IMR-90 (cell line): Measurements from ENCODE around the gene DIP2A. TPM values are rescaled to one million over a fixed set of nuclear protein-coding genes. Genes with fewer than 3 reads are reported as not detected.
A peak's percentile ranks its signal among the peaks of the same experiment; 100 is the strongest.

Experiments
- ATAC-seq: fragments of 200-7000 bp; cut with Tn5 transposase; 2 replicates; pipeline ENCODE4 v1.9.1; 2020; ENCODE audit warnings: low read depth, mild to moderate bottlenecking, moderate library complexity
- BruUV-seq: library from RNA; stranded (reverse); fragments of 400-500 nt; replicated peaks from 2 replicates; lab custom pipeline; 2021; lab: Mats Ljungman, UMichigan
- CTCF ChIA-PET: fragments of 300-600 bp; formaldehyde crosslinking; extraction: SDS; loops from one replicate; lab custom pipeline; 2021; ENCODE audit warnings: antibody characterized with exemption; lab: Yijun Ruan, JAX
- POLR2A ChIA-PET: fragments of 300-600 bp; sonication (Branson Sonifier 250); formaldehyde crosslinking; loops from one replicate; lab custom pipeline; 2022; ENCODE audit warnings: antibody characterized with exemption; ENCODE audit not compliant: unreplicated experiment; lab: Charles Lee
- DNase-seq: peaks from one replicate; pipeline ENCODE4 v3.0.0; 2013
- H2AFZ ChIP-seq: replicated peaks from 2 replicates; pipeline ENCODE3; 2013; ENCODE audit warnings: low read length, mild to moderate bottlenecking; ENCODE audit not compliant: poor library complexity
- H2AK5ac ChIP-seq: 2 replicates; pipeline ENCODE4 v1.6.1; 2013; ENCODE audit warnings: low read depth, low read length, inconsistent platforms
- H2AK9ac ChIP-seq: replicated peaks from 2 replicates; pipeline ENCODE3; 2013; ENCODE audit warnings: mild to moderate bottlenecking, low read depth, low read length, moderate library complexity; ENCODE audit not compliant: poor library complexity
- H2BK120ac ChIP-seq: 2 replicates; pipeline ENCODE4 v1.6.1; 2013; ENCODE audit warnings: low read depth, low read length, inconsistent platforms
- H2BK15ac ChIP-seq: 3 replicates; pipeline ENCODE4 v1.6.1; 2013; ENCODE audit warnings: low read depth, low read length, inconsistent platforms
- H2BK20ac ChIP-seq: 2 replicates; pipeline ENCODE4 v1.6.1; 2013; ENCODE audit warnings: low read depth, mild to moderate bottlenecking, inconsistent platforms, low read length, moderate library complexity
- H2BK5ac ChIP-seq: 2 replicates; pipeline ENCODE4 v1.6.1; 2013; ENCODE audit warnings: mild to moderate bottlenecking, low read depth, low read length, inconsistent platforms; ENCODE audit not compliant: poor library complexity, severe bottlenecking
- H3K14ac ChIP-seq: replicated peaks from 2 replicates; pipeline ENCODE4 v1.6.1; 2013; ENCODE audit warnings: low read depth, low read length, inconsistent platforms
- H3K18ac ChIP-seq: 2 replicates; pipeline ENCODE4 v1.6.1; 2013; ENCODE audit warnings: low read depth, low read length, control low read depth
- H3K23ac ChIP-seq: 2 replicates; pipeline ENCODE4 v1.6.1; 2013; ENCODE audit warnings: low read depth, low read length, inconsistent platforms
- H3K27ac ChIP-seq: 2 replicates; pipeline ENCODE4 v1.5.1; 2013; ENCODE audit warnings: mild to moderate bottlenecking, control low read depth, low read length; ENCODE audit not compliant: insufficient read depth
- H3K27me3 ChIP-seq: 2 replicates; pipeline ENCODE4 v1.6.1; 2013; ENCODE audit warnings: low read length; ENCODE audit not compliant: control insufficient read depth, insufficient read depth
- H3K36me3 ChIP-seq: 2 replicates; pipeline ENCODE4 v1.6.1; 2013; ENCODE audit warnings: low read length, mixed read lengths; ENCODE audit not compliant: control insufficient read depth, insufficient read depth
- H3K4ac ChIP-seq: 2 replicates; pipeline ENCODE4 v1.6.1; 2013; ENCODE audit warnings: low read depth, low read length, inconsistent platforms
- H3K4me1 ChIP-seq: 2 replicates; pipeline ENCODE4 v1.6.1; 2013; ENCODE audit warnings: low read length, mixed read lengths; ENCODE audit not compliant: control insufficient read depth, insufficient read depth
- H3K4me2 ChIP-seq: 2 replicates; pipeline ENCODE4 v1.6.1; 2013; ENCODE audit warnings: low read depth, mild to moderate bottlenecking, control low read depth, low read length, moderate library complexity
- H3K4me3 ChIP-seq: 2 replicates; pipeline ENCODE4 v1.5.1; 2013; ENCODE audit warnings: low read depth, mild to moderate bottlenecking, control low read depth, low read length, moderate library complexity; ENCODE audit not compliant: insufficient read depth
- H3K56ac ChIP-seq: 2 replicates; pipeline ENCODE4 v1.6.1; 2013; ENCODE audit warnings: low read length, inconsistent platforms; ENCODE audit not compliant: insufficient read depth; ENCODE audit errors: extremely low read depth
- H3K79me1 ChIP-seq, 2 experiments: 2 replicates each; pipeline ENCODE4 v1.6.1; 2013; ENCODE audit warnings: low read length in 2 of 2, inconsistent platforms in 1 of 2, low read depth in 1 of 2
- H3K9ac ChIP-seq: 2 replicates; pipeline ENCODE4 v1.6.1; 2013; ENCODE audit warnings: low read depth, low read length, control low read depth
- H3K9me1 ChIP-seq: 2 replicates; pipeline ENCODE4 v1.6.1; 2013; ENCODE audit warnings: low read length, inconsistent platforms; ENCODE audit not compliant: insufficient read depth
- H3K9me3 ChIP-seq: 2 replicates; pipeline ENCODE4 v1.6.1; 2013; ENCODE audit warnings: low read length; ENCODE audit not compliant: control insufficient read depth, insufficient read depth
- H4K20me1 ChIP-seq: 2 replicates; pipeline ENCODE4 v1.6.1; 2013; ENCODE audit warnings: low read length, inconsistent platforms; ENCODE audit not compliant: insufficient read depth
- H4K5ac ChIP-seq: 2 replicates; pipeline ENCODE4 v1.6.1; 2013; ENCODE audit warnings: mild to moderate bottlenecking, low read depth, low read length, control low read depth
- H4K8ac ChIP-seq, 2 experiments: 2 replicates each; pipeline ENCODE4 v1.6.1; 2013; ENCODE audit warnings: low read depth in 2 of 2, low read length in 2 of 2, control low read depth in 1 of 2, inconsistent platforms in 1 of 2
- H4K91ac ChIP-seq: 2 replicates; pipeline ENCODE4 v1.6.1; 2013; ENCODE audit warnings: low read depth, low read length, inconsistent platforms; ENCODE audit not compliant: insufficient read depth
- CEBPB ChIP-seq: IDR thresholded peaks from 2 replicates; pipeline ENCODE4 v1.6.1; 2012; ENCODE audit warnings: low read depth, low read length, improper control_type of control experiment
- CHD1 ChIP-seq: IDR thresholded peaks from 2 replicates; pipeline ENCODE4 v1.6.1; 2012; ENCODE audit warnings: low read depth, low read length, improper control_type of control experiment
- FOS ChIP-seq: fragments of 150-350 bp; IDR thresholded peaks from 2 replicates; pipeline ENCODE4 v1.6.1; 2016; ENCODE audit warnings: low read depth, low read length
- MAFK ChIP-seq: IDR thresholded peaks from 2 replicates; pipeline ENCODE4 v1.6.1; 2012; ENCODE audit warnings: low read depth, low read length, improper control_type of control experiment
- MAZ ChIP-seq: IDR thresholded peaks from 2 replicates; pipeline ENCODE4 v1.6.1; 2012; ENCODE audit warnings: low read depth, mild to moderate bottlenecking, low read length, improper control_type of control experiment, moderate library complexity, borderline replicate concordance
- MXI1 ChIP-seq: IDR thresholded peaks from 2 replicates; pipeline ENCODE4 v1.6.1; 2012; ENCODE audit warnings: low read depth, mild to moderate bottlenecking, low read length, moderate library complexity, borderline replicate concordance
- NFE2L2 ChIP-seq: fragments of 150-350 bp; IDR thresholded peaks from 2 replicates; pipeline ENCODE4 v1.6.1; 2016; ENCODE audit warnings: low read depth, mild to moderate bottlenecking, low read length
- POLR2A ChIP-seq: IDR thresholded peaks from 2 replicates; pipeline ENCODE4 v1.6.1; 2012; ENCODE audit warnings: mild to moderate bottlenecking, low read depth, low read length
- RAD21 ChIP-seq: IDR thresholded peaks from 2 replicates; pipeline ENCODE4 v1.6.1; 2012; ENCODE audit warnings: low read length, improper control_type of control experiment
- RCOR1 ChIP-seq: IDR thresholded peaks from 2 replicates; pipeline ENCODE4 v1.6.1; 2012; ENCODE audit warnings: mild to moderate bottlenecking, low read length, improper control_type of control experiment; ENCODE audit not compliant: insufficient replicate concordance
- RFX5 ChIP-seq: IDR thresholded peaks from 2 replicates; pipeline ENCODE4 v1.8.0; 2012; ENCODE audit warnings: low read depth, mild to moderate bottlenecking, low read length, moderate library complexity
- SMC3 ChIP-seq: fragments of 150-350 bp; IDR thresholded peaks from 2 replicates; pipeline ENCODE4 v1.6.1; 2016; ENCODE audit warnings: low read depth, mild to moderate bottlenecking, antibody characterized with exemption, low read length, moderate library complexity
- USF2 ChIP-seq: fragments of 150-350 bp; IDR thresholded peaks from 2 replicates; pipeline ENCODE4 v1.6.1; 2017; ENCODE audit warnings: mild to moderate bottlenecking, antibody characterized with exemption, low read length, low read depth
- WGBS, 2 experiments: methylation state at CpG; one replicate each; pipeline versions ENCODE4 v1.1.5 to v1.1.7; 2013; ENCODE audit warnings: missing lambda C conversion rate in 2 of 2; ENCODE audit not compliant: insufficient read length in 1 of 2; ENCODE audit errors: extremely low coverage in 2 of 2; 5-methylcytosine and 5-hydroxymethylcytosine counted together
- dilution Hi-C: fragments of 300-500 bp; cut with HindIII; formaldehyde crosslinking; loops from one replicate; pipeline ENCODE4 v1.14.3; 2018; ENCODE audit warnings: low sequenced_read_pairs; ENCODE audit not compliant: unreplicated experiment
- in situ Hi-C: fragments of 300-500 bp; cut with MboI; formaldehyde crosslinking; loops from 3 replicates; pipeline ENCODE4 v1.14.3; 2019; ENCODE audit warnings: low sequenced_read_pairs, inconsistent platforms, mixed read lengths
- intact Hi-C: fragments of 100-400 bp; cut with micrococcal nuclease; formaldehyde crosslinking; loops from 2 replicates; pipeline ENCODE4 v1.10.0; 2022
- polyA plus RNA-seq, 3 experiments: library from polyadenylated mRNA; depleted of rRNA; stranded (reverse); fragments of >200 nt; gene quantifications; 2 replicates each; pipeline ENCODE4 v1.2.3, GENCODE V29; 2012; ENCODE audit warnings: low replicate concordance in 1 of 3
- total RNA-seq: library from RNA; depleted of rRNA; stranded (reverse); fragments of >200 nt; gene quantifications from 2 replicates; pipeline ENCODE4 v1.2.3, GENCODE V29; 2012

The DIP2A gene
- total and polyA plus RNA-seq, 2 of the 4 experiments (the other 2 are of a cell fraction) = 17.9 to 24.3 TPM

GRCh38 chr21:46435786-46436227, 22.9 kb upstream of the DIP2A start:
- Histone ChIP-seq H3K56ac (no peak overlapping the region), H2BK5ac (no peak overlapping the region), H4K91ac (no peak overlapping the region), H2AFZ (no peak overlapping the region), H3K4me1 (no peaks in the 10 kb centered on the region), H2BK20ac (no peak overlapping the region), H3K27ac (no peak overlapping the region), H3K18ac (no peak overlapping the region), H3K36me3 (peaks cover 58% of the 10 kb centered on the region), H2AK9ac (peak overlapping the region; percentile 45), H3K27me3 (no peaks in the 10 kb centered on the region), H4K20me1 (no peaks in the 10 kb centered on the region), H2BK120ac (no peak overlapping the region), H2BK15ac (no peak overlapping the region), H3K14ac (no peak overlapping the region), H3K9me1 (no peaks in the 10 kb centered on the region), H3K79me1 (peaks cover 0 to 8% of the 10 kb centered on the region in 2 experiments; a peak in 2 of 4 replicates), H4K5ac (no peak overlapping the region), H3K9me3 (no peaks in the 10 kb centered on the region), H2AK5ac (no peak overlapping the region), H4K8ac (no peak overlapping the region), H3K4me2 (no peak overlapping the region), H3K4me3 (no peak overlapping the region), H3K23ac (no peak overlapping the region), H3K9ac (no peak overlapping the region), H3K4ac (no peak overlapping the region)
- ChIA-PET POLR2A (no interaction called here), CTCF (no interaction called here)
- no peak for TF ChIP-seq CEBPB
- no peak for TF ChIP-seq RCOR1
- no peak for TF ChIP-seq RAD21
- no peak for TF ChIP-seq MXI1
- no peak for TF ChIP-seq FOS
- no peak for TF ChIP-seq USF2
- no peak for TF ChIP-seq RFX5
- TF ChIP-seq MAZ = no peak
- no peak for TF ChIP-seq NFE2L2
- TF ChIP-seq CHD1 = no peak
- no peak for TF ChIP-seq SMC3
- TF ChIP-seq POLR2A = no peak
- TF ChIP-seq MAFK = no peak
- no TSS peak for BruUV-seq
- DNase-seq (no peak), ATAC-seq (no peak)
- intact Hi-C loops (no loop called here), dilution Hi-C loops (no loop called here), in situ Hi-C loops (no loop called here)
- WGBS, 2 experiments = 96% methylated on average over 24 of the region's 29 CpGs; no CpG with 5 or more reads in 1 of the 2 experiments
